Measurements from ENCODE around the gene RC3H2. TPM values are rescaled to one million over a fixed set of nuclear protein-coding genes. Genes with fewer than 3 reads are reported as not detected.
"Not testable (repeated sequence)": the region's sequence is repeated elsewhere in the genome, so short reads cannot be mapped to it uniquely, and the experiment has no call there.

The RC3H2 gene
- polyA plus RNA-seq, 10 donors: 24.2 to 34.4 (median 30.8) TPM

GRCh38 chr9:122923947-122924346, 18.8 kb upstream of the RC3H2 start:
- no peak for DNase-seq

GRCh38 chr9:122922713-122923112, 17.6 kb upstream of the RC3H2 start:
- no peak for DNase-seq

GRCh38 chr9:122918310-122918709, 13.2 kb upstream of the RC3H2 start:
- no peak for DNase-seq

- DNase-seq: peak; percentile 86 to 94 (median 87)
Measured at GRCh38 chr9:122912964-122913673, 8.0 kb upstream of the RC3H2 start, which contains the start of gene ZBTB6. TSS of gene ZBTB6 (minus strand) at chr9:122913323. CDS start at chr9:122912072, 1,251 bp downstream.

GRCh38 chr9:122912671-122912963, 7.5 kb upstream of the RC3H2 start:
- DNase-seq: no peak

- not testable (repeated sequence) for DNase-seq
Measured at GRCh38 chr9:122906122-122906521, 963 bp upstream of the RC3H2 start.

- DNase-seq: peak in 1 of 3 donors; percentile 8
Measured at GRCh38 chr9:122904466-122904822, 715 bp downstream of the RC3H2 start.

GRCh38 chr9:122900791-122901190, 4.4 kb downstream of the RC3H2 start:
- DNase-seq: peak in 1 of 3 donors; percentile 3

- no peak for DNase-seq
Measured at GRCh38 chr9:122897969-122898368, 7.2 kb downstream of the RC3H2 start.

- DNase-seq: no peak
Measured at GRCh38 chr9:122888480-122888879, 16.7 kb downstream of the RC3H2 start.

- DNase-seq: no peak
Measured at GRCh38 chr9:122883125-122883524, 22.0 kb downstream of the RC3H2 start.

- DNase-seq: no peak
Measured at GRCh38 chr9:122879443-122879842, 25.7 kb downstream of the RC3H2 start.

GRCh38 chr9:122875523-122875922, 29.6 kb downstream of the RC3H2 start:
- no peak for DNase-seq

- DNase-seq: not testable (repeated sequence)
Measured at GRCh38 chr9:122867276-122867675, 37.9 kb downstream of the RC3H2 start.

GRCh38 chr9:122866079-122866478, 39.1 kb downstream of the RC3H2 start:
- DNase-seq: no peak

GRCh38 chr9:122865300-122865699, 39.9 kb downstream of the RC3H2 start:
- no peak for DNase-seq

GRCh38 chr9:122863407-122863806, 41.8 kb downstream of the RC3H2 start:
- DNase-seq: no peak

GRCh38 chr9:122860319-122861142, 44.6 kb downstream of the RC3H2 start:
- DNase-seq: no peak

GRCh38 chr9:122857815-122858214, 47.3 kb downstream of the RC3H2 start:
- DNase-seq: no peak

- DNase-seq: not testable (repeated sequence)
Measured at GRCh38 chr9:122852085-122852786, 52.9 kb downstream of the RC3H2 start.

- no peak for DNase-seq
Measured at GRCh38 chr9:122848256-122848943, 56.8 kb downstream of the RC3H2 start.

GRCh38 chr9:122846371-122846940, 58.7 kb downstream of the RC3H2 start:
- no peak for DNase-seq

All from muscle of back (tissue), 11 donors.